K562 (cell line): ENCODE measurements around the gene RIMBP3C. TPM values are rescaled to one million over a fixed set of nuclear protein-coding genes. Genes with fewer than 3 reads are reported as not detected.

Experiments used
- CSDE1 ChIP-seq, 2 experiments: fragments of 450-650 bp; IDR thresholded peaks; 2 replicates each; pipeline ENCODE4 v1.6.1; 2016; ENCODE audit warnings: mild to moderate bottlenecking in 1 of 2
- GABPA ChIP-seq: fragments of 200-800 bp; sonication (Bioruptor generic); conservative IDR thresholded peaks from 2 replicates; pipeline ENCODE4 v1.6.1; 2016; ENCODE audit warnings: low read depth, missing genetic modification characterization, missing compliant biosample characterization
- GATAD2B ChIP-seq: fragments of 450-650 bp; IDR thresholded peaks from 2 replicates; pipeline ENCODE4 v1.6.1; 2017; ENCODE audit warnings: mild to moderate bottlenecking, borderline replicate concordance
- GTF2A2 ChIP-seq: IDR thresholded peaks from 2 replicates; pipeline ENCODE4 v1.6.1; 2016; ENCODE audit warnings: mild to moderate bottlenecking, missing genetic modification characterization, missing compliant biosample characterization
- KDM4B ChIP-seq, 2 experiments: fragments of 450-650 bp in 1 of 2; sonication (generic) in 1 of 2; IDR thresholded peaks; 2 replicates each; pipeline ENCODE4 v1.6.1; 2016 to 2017; ENCODE audit warnings: borderline replicate concordance in 2 of 2, antibody characterized with exemption in 1 of 2, low read depth in 1 of 2, mild to moderate bottlenecking in 1 of 2
- NFXL1 ChIP-seq: fragments of 450-650 bp; formaldehyde crosslinking; IDR thresholded peaks from 2 replicates; pipeline ENCODE4 v1.4.0; 2021; ENCODE audit warnings: mild to moderate bottlenecking
- NR2F6 ChIP-seq: fragments of 450-650 bp; formaldehyde crosslinking; IDR thresholded peaks from 2 replicates; pipeline ENCODE4 v1.4.0; 2020; ENCODE audit warnings: mild to moderate bottlenecking
- PHF21A ChIP-seq: fragments of 450-650 bp; IDR thresholded peaks from 2 replicates; pipeline ENCODE4 v1.6.1; 2017; ENCODE audit warnings: low read depth, borderline replicate concordance
- POLR2AphosphoS2 ChIP-seq: IDR thresholded peaks from 2 replicates; pipeline ENCODE4 v1.6.1; 2012; ENCODE audit warnings: low read length, improper control_type of control experiment
- RBM14 ChIP-seq: fragments of 200-400 bp; formaldehyde crosslinking; IDR thresholded peaks from 2 replicates; pipeline ENCODE4 v1.6.1; 2018; ENCODE audit warnings: low read depth, mild to moderate bottlenecking, low read length, moderate library complexity, borderline replicate concordance; ENCODE audit not compliant: insufficient read depth
- RREB1 ChIP-seq: fragments of 250-450 bp; sonication (Bioruptor Pico); IDR thresholded peaks from 2 replicates; pipeline ENCODE4 v1.4.0; 2020
- SMARCC2 ChIP-seq: fragments of 450-650 bp; IDR thresholded peaks from 2 replicates; pipeline ENCODE4 v1.6.1; 2017; ENCODE audit warnings: antibody characterized with exemption, moderate library complexity, mild to moderate bottlenecking, low read depth
- SPI1 ChIP-seq: IDR thresholded peaks from 2 replicates; pipeline ENCODE4 v1.6.1; 2011; ENCODE audit warnings: low read depth, low read length, control low read depth, borderline replicate concordance
- THAP7 ChIP-seq: fragments of 250-450 bp; sonication (Bioruptor Pico); IDR thresholded peaks from 2 replicates; pipeline ENCODE4 v1.5.0; 2021
- THRAP3 ChIP-seq: fragments of 450-650 bp; IDR thresholded peaks from 2 replicates; pipeline ENCODE4 v1.6.1; 2016; ENCODE audit warnings: mild to moderate bottlenecking, inconsistent platforms, borderline replicate concordance
- TRIM24 ChIP-seq, 2 experiments: fragments of 450-650 bp; IDR thresholded peaks; 2 replicates each; pipeline ENCODE4 v1.6.1; 2016
- WHSC1 ChIP-seq: IDR thresholded peaks from one replicate; pipeline ENCODE4 v1.6.1; 2012; ENCODE audit warnings: low read length, control low read depth, inconsistent platforms
- ZFP30 ChIP-seq: fragments of 250-450 bp; sonication (Bioruptor Pico); IDR thresholded peaks from 2 replicates; pipeline ENCODE4 v1.8.0; 2022; ENCODE audit warnings: moderate library complexity, mild to moderate bottlenecking, inconsistent platforms, borderline replicate concordance
- ZKSCAN3 ChIP-seq: fragments of 250-450 bp; sonication (Bioruptor Pico); IDR thresholded peaks from 2 replicates; pipeline ENCODE4 v1.4.0; 2020
- ZNF274 ChIP-seq: IDR thresholded peaks from 2 replicates; pipeline ENCODE4 v1.6.1; 2011; ENCODE audit warnings: low read depth, mild to moderate bottlenecking, low read length, moderate library complexity, borderline replicate concordance
- ZNF347 ChIP-seq: fragments of 450-650 bp; formaldehyde crosslinking; IDR thresholded peaks from 2 replicates; pipeline ENCODE4 v1.4.0; 2020; ENCODE audit warnings: low read depth, mild to moderate bottlenecking, moderate library complexity
- ZNF444 ChIP-seq: fragments of 250-450 bp; sonication (Bioruptor Pico); IDR thresholded peaks from 2 replicates; pipeline ENCODE4 v1.4.0; 2020; ENCODE audit warnings: mild to moderate bottlenecking, moderate library complexity
- polyA plus RNA-seq, 8 experiments: library from polyadenylated mRNA; depleted of rRNA in 4 of 8; stranded (reverse) in 5 of 8; unstranded in 3 of 8; fragments of >200 nt; fragmentation: Nextera tagmentation in 2 of 8; fragmentation: Illumina TruSeq in 1 of 8; extraction: Ambion mirVana in 2 of 8; extraction: Trizol in 1 of 8; gene quantifications; 2 replicates each; pipeline versions ENCODE4 v1.2.1 to v1.2.3, GENCODE V29; 2011 to 2014; ENCODE audit warnings: inconsistent platforms in 1 of 8, missing spikeins in 1 of 8
- total RNA-seq, 7 experiments: library from RNA; depleted of rRNA in 6 of 7; stranded (reverse); fragments of >200 nt in 6 of 7; fragmentation: Illumina TruSeq in 2 of 7; extraction: Trizol in 2 of 7; gene quantifications; 2 replicates each; pipeline versions ENCODE4 v1.2.1 to v1.2.3, GENCODE V29; 2011 to 2021; ENCODE audit warnings: low replicate concordance in 1 of 7
- TF ChIP-seq, protein P1 (sequence below): fragments of 250-450 bp; sonication (Bioruptor Pico); IDR thresholded peaks from 2 replicates; pipeline ENCODE4 v1.8.0; 2022; ENCODE audit warnings: moderate library complexity, mild to moderate bottlenecking, inconsistent platforms

RIMBP3C gene
- total and polyA plus RNA-seq, 9 of the 15 experiments (the other 6 are each of a cell fraction or from before 2014, with no cell fraction given): 0.09 to 0.98 (median 0.17) TPM; not detected in 2

DNA sequence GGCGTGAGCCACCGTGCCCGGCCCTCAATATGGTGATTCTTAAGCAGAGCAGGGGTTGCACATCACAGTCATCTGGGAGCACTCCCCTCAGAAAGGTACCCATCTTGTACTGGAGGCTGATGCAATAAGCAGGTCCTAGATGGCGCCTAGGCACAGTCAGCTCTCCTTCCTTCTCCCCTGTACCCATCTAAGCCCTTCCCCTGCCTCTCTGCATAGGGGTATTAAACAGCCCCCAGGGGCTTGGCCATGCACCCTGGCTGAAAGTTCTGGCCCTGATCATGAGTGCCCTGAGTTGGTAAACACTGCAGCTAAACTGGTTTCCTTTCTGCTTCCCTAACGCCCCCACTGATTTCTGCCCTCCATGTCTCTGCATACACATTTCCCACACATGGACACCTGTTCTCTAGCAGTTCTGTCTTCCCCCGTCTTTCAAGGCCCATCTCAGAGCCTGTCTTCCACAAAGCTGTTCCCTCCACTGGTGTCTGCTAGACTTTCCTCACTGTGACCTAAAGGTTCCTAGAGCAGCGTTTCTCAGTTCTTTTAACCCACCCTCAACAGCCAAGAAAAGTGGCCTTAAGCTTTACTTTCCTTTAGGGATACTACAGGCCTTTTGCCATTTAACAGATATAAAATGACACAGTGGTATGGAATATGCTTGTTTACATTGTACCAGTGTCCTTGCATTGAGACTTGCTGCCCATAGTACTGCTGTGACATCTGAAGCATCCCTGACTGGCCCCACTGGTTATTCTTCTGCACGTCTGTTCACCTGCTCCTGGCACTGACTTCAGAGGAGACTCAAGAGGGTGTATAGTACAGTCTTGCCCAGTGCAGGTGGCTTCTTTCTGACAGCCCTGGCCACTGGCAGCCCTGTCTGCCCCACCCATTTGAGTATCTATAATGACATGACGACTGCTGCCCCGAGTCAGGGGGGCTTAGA lies 31.8 kb upstream of the RIMBP3C start (continued):
- TF ChIP-seq KDM4B (IDR thresholded peaks at IDR 0.05; ENCODE audit: borderline replicate concordance in 2 of 2, low read depth in 1 of 2) (no peak), THRAP3 (no peak), RBM14 (no peak), THAP7 (CRISPR knock-in tag) (no peak), PHF21A (no peak), GATAD2B (no peak), NR2F6 (no peak), CSDE1 (IDR thresholded peaks at IDR 0.05) (no peak), POLR2AphosphoS2 (no peak), TRIM24 (IDR thresholded peaks at IDR 0.05) (no peak), ZNF274 (no peak), ZNF347 (CRISPR knock-in tag) (no peak), ZFP30 (no peak), ZNF444 (CRISPR knock-in tag) (no peak), RREB1 (CRISPR knock-in tag) (0 out of 2 replicates have a peak, but pooled peaks have one; percentile 20), WHSC1 (peak; percentile 33), SMARCC2 (no peak), ZKSCAN3 (CRISPR knock-in tag) (no peak), SPI1 (no peak), GTF2A2 (tag) (no peak), GABPA (tag) (no peak), NFXL1 (no peak)
- TF ChIP-seq, protein P1, sequence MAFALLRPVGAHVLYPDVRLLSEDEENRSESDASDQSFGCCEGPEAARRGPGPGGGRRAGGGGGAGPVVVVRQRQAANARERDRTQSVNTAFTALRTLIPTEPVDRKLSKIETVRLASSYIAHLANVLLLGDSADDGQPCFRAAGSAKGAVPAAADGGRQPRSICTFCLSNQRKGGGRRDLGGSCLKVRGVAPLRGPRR: no peak
